Left ventricle myocardium superior (tissue), 1 donor: ENCODE data around the gene PCED1B. TPM values are rescaled to one million over a fixed set of nuclear protein-coding genes. Genes with fewer than 3 reads are reported as not detected.
A peak's percentile ranks its signal among the peaks of the same experiment; 100 is the strongest.
"Not testable (repeated sequence)": the region's sequence is repeated elsewhere in the genome, so short reads cannot be mapped to it uniquely, and the experiment has no call there.

Experiments used
- ATAC-seq: fragments of 200-7000 bp; cut with Tn5 transposase; one replicate; pipeline ENCODE4 v1.9.1; 2020; ENCODE audit warnings: mild to moderate bottlenecking, moderate library complexity
- DNase-seq: peaks from one replicate; pipeline ENCODE4 v3.0.0-alpha.2; 2020
- intact Hi-C: fragments of 100-400 bp; cut with micrococcal nuclease; formaldehyde crosslinking; loops from one replicate; pipeline ENCODE4 v1.11.0; 2022
- total RNA-seq: library from RNA; stranded (reverse); fragmentation: NEBNext Ultra II Directional; extraction: Animal tissue kit (Norgen Biotek cat#: 25700); gene quantifications from one replicate; pipeline ENCODE4 v1.2.1, GENCODE V29; 2021
- donor health status: DM: no; HTN: yes; CAD: no; lungs with severe emphysema.

The PCED1B gene
- total RNA-seq, 1 donor from 2014 or later = 1.1 TPM

DNA sequence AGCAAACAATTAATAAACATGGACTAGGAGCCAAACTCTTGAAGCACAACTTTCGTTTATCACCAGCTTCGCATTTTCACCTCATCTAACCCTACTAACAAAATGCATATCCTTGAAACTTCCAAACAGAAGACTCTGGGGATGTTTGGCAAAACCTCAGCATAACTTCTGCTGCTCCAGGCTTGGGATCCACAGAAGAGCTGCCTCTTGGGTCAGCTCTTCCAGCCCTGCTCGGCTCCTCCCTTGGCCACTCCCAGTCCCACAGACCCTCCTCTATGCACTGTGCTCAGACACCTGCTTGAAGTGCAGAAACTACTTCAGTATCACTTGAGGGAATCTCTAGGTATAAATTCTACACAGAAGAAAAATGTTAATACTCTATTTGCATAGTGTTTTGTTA is 110.3 kb downstream of the PCED1B start:
- ATAC-seq (peak; percentile 51), DNase-seq (no peak)
- intact Hi-C loops = no loop called here

DNA sequence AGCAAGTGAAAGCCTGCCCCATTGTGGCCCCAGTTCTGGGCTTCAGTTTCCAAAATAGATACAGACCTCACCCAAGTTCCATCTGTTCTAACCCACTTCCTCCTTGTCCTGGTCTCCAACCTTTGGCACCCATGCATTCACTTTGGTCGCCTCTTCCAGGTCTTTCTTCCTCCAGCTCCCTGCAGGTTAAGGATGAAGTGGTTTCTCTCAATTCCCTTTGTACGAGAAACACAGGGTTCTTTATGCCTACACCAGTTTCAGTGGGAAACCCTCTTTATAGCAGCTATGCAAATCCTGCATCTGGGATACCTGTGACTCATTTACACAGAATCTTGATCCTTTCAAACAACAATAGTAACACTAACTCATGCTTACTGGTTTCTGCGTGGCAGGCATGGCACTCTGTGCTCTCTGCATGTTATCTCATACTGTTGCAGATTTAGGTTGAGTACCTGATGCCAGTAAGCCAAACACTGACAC is 110.9 kb downstream of the PCED1B start:
- DNase-seq (no peak), ATAC-seq (peak; percentile 36)
- intact Hi-C loops = no loop called here

GRCh38 chr12:47190905-47191304 is 111.5 kb downstream of the PCED1B start:
- ATAC-seq (no peak), DNase-seq (no peak)
- intact Hi-C loops = no loop called here

- intact Hi-C loops = no loop called here
- no peak for ATAC-seq
- no peak for DNase-seq
These were observed 112.6 kb downstream of the PCED1B start for GRCh38 chr12:47192051-47192450.

DNA sequence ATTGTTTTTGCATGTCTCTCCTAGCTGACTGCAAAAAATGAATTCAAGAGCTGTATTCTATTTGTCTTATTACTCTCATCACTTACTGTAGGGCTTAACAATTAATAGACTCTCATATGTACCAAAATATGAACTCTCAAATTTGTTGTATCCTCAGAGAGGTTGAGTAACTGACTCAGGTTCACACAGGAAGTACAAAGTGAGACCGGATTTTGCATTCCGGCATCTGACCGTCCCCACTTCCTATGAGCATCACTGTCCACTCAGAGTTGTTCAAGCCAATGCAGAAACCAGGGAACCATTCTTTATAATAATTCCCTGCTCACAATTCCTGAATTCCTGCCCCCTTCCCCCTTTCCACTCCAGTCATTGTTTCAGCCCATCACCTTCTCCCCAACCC is 113.6 kb downstream of the PCED1B start:
- intact Hi-C loops = no loop called here
- no peak for ATAC-seq
- no peak for DNase-seq

GRCh38 chr12:47194501-47194900 is 115.1 kb downstream of the PCED1B start:
- DNase-seq (no peak), ATAC-seq (peak; percentile 91)
- intact Hi-C loops = no loop called here

GRCh38 chr12:47200446-47200845 is 121.0 kb downstream of the PCED1B start:
- peak; percentile 38 for ATAC-seq
- intact Hi-C loops = no loop called here

GRCh38 chr12:47201190-47201589 is 121.8 kb downstream of the PCED1B start:
- not testable (repeated sequence) for ATAC-seq, DNase-seq

More at GRCh38 chr12:47200446-47200845, 121.0 kb downstream of the PCED1B start:
- DNase-seq = no peak

GRCh38 chr12:47202176-47202575 is 122.8 kb downstream of the PCED1B start:
- intact Hi-C loops = no loop called here
- no peak for DNase-seq
- no peak for ATAC-seq

More at GRCh38 chr12:47201190-47201589, 121.8 kb downstream of the PCED1B start:
- intact Hi-C loops = not testable (repeated sequence)

GRCh38 chr12:47205532-47206449 is 126.4 kb downstream of the PCED1B start:
- intact Hi-C loops = no loop called here

GRCh38 chr12:47206450-47207339 is 127.3 kb downstream of the PCED1B start:
- DNase-seq = no peak
- intact Hi-C loops = no loop called here
- ATAC-seq = no peak

More at GRCh38 chr12:47205532-47206449, 126.4 kb downstream of the PCED1B start:
- ATAC-seq (no peak), DNase-seq (no peak)

DNA sequence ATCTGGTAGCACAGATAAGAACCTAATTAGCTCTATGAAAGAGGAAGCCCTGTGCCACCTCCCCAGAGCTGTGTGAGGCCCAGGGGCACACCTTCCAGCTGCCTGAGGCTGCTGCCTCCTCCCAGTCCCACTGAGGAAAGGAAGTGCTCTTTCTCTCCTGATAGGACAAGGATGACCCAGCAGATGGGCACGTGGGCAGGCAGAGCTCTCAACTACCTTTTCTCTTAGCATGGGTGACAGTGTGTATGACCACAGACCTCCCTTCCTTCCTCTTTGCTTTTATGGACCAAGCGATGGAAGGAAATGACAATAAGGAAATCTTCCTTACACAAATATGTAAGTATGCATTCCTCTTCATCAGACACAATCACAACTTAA is 127.9 kb downstream of the PCED1B start:
- peak; percentile 30 for DNase-seq
- ATAC-seq = peak; percentile 48

GRCh38 chr12:47207829-47208248 is 128.4 kb downstream of the PCED1B start:
- no peak for DNase-seq
- intact Hi-C loops = no loop called here
- ATAC-seq = no peak

More for the DNA sequence above, 127.9 kb downstream of the PCED1B start:
- intact Hi-C loops = no loop called here

DNA sequence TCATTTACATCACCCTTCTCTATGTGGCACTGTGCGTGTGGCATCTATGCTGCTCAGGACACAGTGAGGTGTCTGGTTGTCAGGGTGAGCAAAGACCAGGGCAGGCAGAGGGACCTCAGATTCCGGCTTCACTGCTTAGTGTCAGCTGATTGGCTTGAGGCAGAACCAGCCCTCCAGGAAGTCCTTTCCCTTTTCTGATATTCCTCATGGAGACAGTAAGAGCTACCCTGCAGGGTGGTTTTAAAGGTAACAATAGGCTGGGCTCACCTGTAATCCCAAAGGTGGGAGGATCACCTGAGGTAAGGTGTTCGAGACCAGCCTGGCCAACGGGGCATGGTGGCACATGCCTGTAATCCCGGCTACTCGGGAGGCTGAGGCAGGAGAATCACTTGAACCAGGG is 129.6 kb downstream of the PCED1B start:
- intact Hi-C loops = no loop called here
- DNase-seq (no peak), ATAC-seq (no peak)

DNA sequence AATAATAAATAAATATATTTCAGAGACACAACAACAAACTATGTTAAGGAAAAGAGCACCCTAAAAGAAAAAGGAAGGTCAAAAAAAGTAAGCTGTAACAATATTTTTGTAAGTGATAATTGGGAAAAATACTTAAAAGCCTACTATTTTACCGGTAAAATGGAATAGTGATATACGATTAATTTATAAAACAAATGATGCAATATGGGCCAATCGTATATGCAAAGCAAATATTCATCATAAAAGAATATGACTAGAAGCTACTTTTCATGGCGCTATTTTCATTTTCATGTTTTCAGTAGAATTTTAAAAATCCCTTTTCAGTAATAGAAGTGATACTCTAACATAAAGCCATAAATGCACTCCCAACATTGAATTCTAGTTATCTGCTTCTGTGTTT is 131.4 kb downstream of the PCED1B start:
- intact Hi-C loops = no loop called here
- ATAC-seq = no peak
- DNase-seq = no peak

- no peak for DNase-seq
- intact Hi-C loops = no loop called here
- no peak for ATAC-seq
These were observed 133.2 kb downstream of the PCED1B start for GRCh38 chr12:47212701-47213039.

GRCh38 chr12:47213396-47213795 is 134.0 kb downstream of the PCED1B start:
- no peak for ATAC-seq
- no peak for DNase-seq
- intact Hi-C loops = no loop called here

GRCh38 chr12:47214001-47214619 is 134.7 kb downstream of the PCED1B start:
- DNase-seq = no peak
- no peak for ATAC-seq
- intact Hi-C loops = no loop called here

DNA sequence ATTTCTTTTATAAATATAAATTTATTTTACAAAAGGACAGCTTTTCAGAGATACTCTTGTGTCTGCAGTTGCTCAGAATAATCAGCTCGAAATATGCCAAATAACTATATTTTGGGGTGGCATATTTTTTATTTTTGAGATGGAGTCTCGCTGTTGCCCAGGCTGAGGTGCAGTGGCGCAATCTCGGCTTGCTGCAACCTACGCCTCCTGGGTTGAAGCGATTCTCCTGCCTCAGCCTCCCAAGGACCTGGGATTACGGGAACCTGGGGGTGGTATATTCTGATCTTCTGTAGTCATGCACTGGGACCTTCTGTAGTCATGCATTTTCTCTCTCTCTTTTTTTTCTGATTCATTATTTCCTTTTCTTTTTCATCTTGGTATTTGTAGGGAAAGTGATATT is 135.3 kb downstream of the PCED1B start:
- no peak for ATAC-seq
- intact Hi-C loops = no loop called here
- no peak for DNase-seq
